Aorta (tissue), 5 donors: ENCODE results near the gene ANKRD16. TPM values are rescaled to one million over a fixed set of nuclear protein-coding genes. Genes with fewer than 3 reads are reported as not detected.
"Not testable (repeated sequence)": the region's sequence is repeated elsewhere in the genome, so short reads cannot be mapped to it uniquely, and the experiment has no call there.

Source experiments
- ATAC-seq: fragments of 200-7000 bp; cut with Tn5 transposase; one replicate; pipeline ENCODE4 v1.9.1; 2022; ENCODE audit warnings: moderate library complexity; ENCODE audit not compliant: low FRiP score
- DNase-seq, 2 donors: peaks; one replicate each; pipeline ENCODE4 v3.0.0-alpha.2; 2020
- H3K27ac ChIP-seq, 2 donors: one replicate each; pipeline ENCODE4 v1.5.1; 2013; ENCODE audit warnings: low read length in 2 of 2, mild to moderate bottlenecking in 2 of 2, moderate library complexity in 2 of 2, control low read depth in 1 of 2, inconsistent platforms in 1 of 2, low read depth in 1 of 2
- H3K27me3 ChIP-seq, 2 donors: one replicate each; pipeline ENCODE4 v1.6.1; 2013; ENCODE audit warnings: control low read depth in 1 of 2, low read length in 1 of 2, mild to moderate bottlenecking in 1 of 2, moderate library complexity in 1 of 2; ENCODE audit not compliant: insufficient read depth in 2 of 2, control insufficient read depth in 1 of 2
- H3K36me3 ChIP-seq, 2 donors: one replicate each; pipeline ENCODE4 v1.6.1; 2013; ENCODE audit warnings: control low read depth in 1 of 2, low read length in 1 of 2, mild to moderate bottlenecking in 1 of 2; ENCODE audit not compliant: insufficient read depth in 2 of 2, control insufficient read depth in 1 of 2
- H3K4me1 ChIP-seq, 2 donors: one replicate each; pipeline ENCODE4 v1.6.1; 2013; ENCODE audit warnings: low read length in 2 of 2, control low read depth in 1 of 2, mild to moderate bottlenecking in 1 of 2, moderate library complexity in 1 of 2; ENCODE audit not compliant: insufficient read depth in 2 of 2, control insufficient read depth in 1 of 2
- H3K4me3 ChIP-seq, 2 donors: one replicate each; pipeline ENCODE4 v1.5.1; 2013; ENCODE audit warnings: low read length in 2 of 2, control low read depth in 1 of 2, mild to moderate bottlenecking in 1 of 2
- H3K9me3 ChIP-seq: one replicate; pipeline ENCODE4 v1.6.1; 2013; ENCODE audit warnings: mild to moderate bottlenecking, low read length; ENCODE audit not compliant: control insufficient read depth
- WGBS, 2 donors: extraction: QIAGEN DNeasy Blood & Tissue Kit; methylation state at CpG; one replicate each; pipeline ENCODE4 v1.1.7; 2013; 5-methylcytosine and 5-hydroxymethylcytosine counted together
- intact Hi-C, 2 donors: fragments of 100-400 bp; cut with DNase I; formaldehyde crosslinking; loops; one replicate each; pipeline versions ENCODE4 v1.14.2 to v1.15.0; 2022
- polyA plus RNA-seq, 2 donors: library from polyadenylated mRNA; stranded (reverse); fragments of 200-250 nt; gene quantifications; one replicate each; pipeline ENCODE4 v1.2.3, GENCODE V29; 2013
- total RNA-seq, 2 donors: library from RNA; stranded (reverse); fragmentation: NEBNext Ultra II Directional; extraction: Animal tissue kit (Norgen Biotek cat#: 25700); gene quantifications; one replicate each; pipeline ENCODE4 v1.2.1, GENCODE V29; 2021
- donor health status: healthy with polysubstance abuse.
- donor health status: Bipolar disorder and iron deficiency.
- donor health status: DM: no; HTN: no; CAD: no.
- donor health status: DM: no; HTN: no; CAD: no.
- donor health status: DM: yes; HTN: yes; CAD: no.

Gene ANKRD16
- total and polyA plus RNA-seq, 4 donors: 4.6 to 8.8 (median 6.4) TPM

- DNase-seq (no peak), ATAC-seq (no peak)
- 90% methylated on average over 5 of the region's 5 CpGs for WGBS, 2 donors
- Histone ChIP-seq H3K4me1 (no peaks in the 10 kb centered on the region), H3K4me3 (no peak overlapping the region), H3K9me3 (no peaks in the 10 kb centered on the region), H3K36me3 (no peaks in the 10 kb centered on the region), H3K27ac (no peak overlapping the region), H3K27me3 (no peaks in the 10 kb centered on the region)
- intact Hi-C loops: no loop called here
These were observed 4.1 kb downstream of the ANKRD16 start for GRCh38 chr10:5885619-5886018.

GRCh38 chr10:5882961-5883360, 6.7 kb downstream of the ANKRD16 start:
- Histone ChIP-seq H3K4me3 (no peak overlapping the region), H3K27me3 (no peaks in the 10 kb centered on the region), H3K36me3 (no peaks in the 10 kb centered on the region), H3K9me3 (no peaks in the 10 kb centered on the region), H3K27ac (no peak overlapping the region), H3K4me1 (no peaks in the 10 kb centered on the region)
- no peak for ATAC-seq
- 47 to 75% methylated on average over 8 of the region's 8 CpGs for WGBS, 2 donors
- DNase-seq: no peak
- intact Hi-C loops: no loop called here

DNA sequence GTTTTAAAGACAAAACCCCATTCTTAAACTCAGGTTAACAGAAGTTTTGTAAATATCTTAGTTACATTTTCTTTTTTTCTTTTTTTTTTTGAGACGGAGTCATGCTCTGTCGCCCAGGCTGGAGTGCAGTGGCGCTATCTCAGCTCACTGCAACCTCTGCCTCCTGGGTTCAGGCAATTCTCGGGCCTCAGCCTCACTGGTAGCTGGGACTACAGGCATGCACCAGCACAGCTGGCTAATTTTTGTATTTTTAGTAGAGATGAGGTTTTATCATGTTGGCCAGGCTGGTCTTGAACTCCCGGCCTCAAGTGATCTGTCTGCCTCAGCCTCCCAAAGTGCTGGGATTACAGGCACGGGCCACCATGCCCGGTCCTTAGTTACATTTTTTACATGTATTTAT, 12.7 kb downstream of the ANKRD16 start:
- not testable (repeated sequence) for H3K4me1 ChIP-seq, ATAC-seq, DNase-seq, H3K36me3 ChIP-seq, H3K4me3 ChIP-seq, H3K27ac ChIP-seq, H3K27me3 ChIP-seq, H3K9me3 ChIP-seq
- intact Hi-C loops: loop anchor here (10.0 kb wide), 3 partner anchors 192 to 1062 kb away; partner anchors contain the start of gene TASOR2 (in 2 of the 2)
- 90 to 92% methylated on average over 7 of the region's 7 CpGs for WGBS, 2 donors

DNA sequence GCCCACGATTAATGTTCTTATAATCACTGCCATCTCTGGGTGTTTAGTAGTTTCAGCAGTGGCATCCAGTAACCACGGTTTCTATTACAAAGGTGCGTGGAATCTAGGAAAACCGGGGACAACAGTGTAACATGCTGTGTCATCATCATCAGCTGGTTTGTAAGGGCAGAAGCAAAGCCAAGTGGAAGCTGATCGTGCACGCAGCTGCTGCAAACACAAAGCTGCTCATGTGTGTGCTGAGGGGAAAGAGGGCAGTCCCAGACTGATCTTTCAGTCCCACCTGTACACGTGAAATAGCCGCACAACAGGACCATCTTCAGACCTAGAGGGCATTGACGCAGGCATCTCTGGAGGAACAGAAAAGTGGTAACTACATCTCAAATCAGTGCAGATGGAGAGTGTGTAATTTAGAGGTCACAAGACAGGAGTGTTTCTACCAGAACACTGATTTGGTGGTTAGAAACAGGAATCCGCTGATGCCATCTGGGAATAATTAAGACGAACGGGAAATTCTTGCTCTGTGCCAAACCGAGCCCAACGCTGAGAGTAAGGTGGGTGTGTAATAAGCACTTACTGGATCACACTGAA, 13.4 kb downstream of the ANKRD16 start:
- H3K27me3 ChIP-seq: no peaks in the 10 kb centered on the region
- intact Hi-C loops: loop anchor here (10.0 kb wide), 3 partner anchors 191 to 1061 kb away; partner anchors contain the start of gene TASOR2 (in 2 of the 2)
- peaks cover 2 to 7% of the 10 kb centered on the region in 2 donors for H3K36me3 ChIP-seq
- DNase-seq: no peak
- no peaks in the 10 kb centered on the region for H3K9me3 ChIP-seq
- no peak overlapping the region for H3K27ac ChIP-seq
- 67 to 68% methylated on average over 14 of the region's 14 CpGs for WGBS, 2 donors
- no peaks in the 10 kb centered on the region for H3K4me1 ChIP-seq
- no peak overlapping the region for H3K4me3 ChIP-seq
- ATAC-seq: no peak

DNA sequence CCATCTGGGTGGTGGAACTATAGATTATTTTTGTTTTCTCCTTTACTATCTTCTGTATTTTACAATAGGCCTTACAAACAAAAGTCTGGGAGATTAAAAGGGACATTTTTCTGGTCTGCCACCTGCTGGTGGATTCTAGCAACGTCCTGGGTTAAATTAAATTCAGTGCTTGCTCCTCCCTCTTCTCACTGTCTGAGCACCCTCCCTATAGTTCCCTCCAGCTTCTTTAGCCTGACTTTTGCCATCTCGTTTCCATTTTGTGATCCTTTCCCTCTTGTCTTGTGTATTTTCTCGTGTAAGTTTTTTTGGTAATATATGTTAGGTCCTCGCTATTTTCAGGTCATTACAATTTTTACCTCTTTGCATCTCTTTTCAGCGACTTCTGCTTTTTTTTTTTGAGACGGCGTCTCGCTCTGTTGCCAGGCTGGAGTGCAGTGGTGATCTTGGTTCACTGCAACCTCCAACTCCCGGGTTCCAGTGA, 16.1 kb downstream of the ANKRD16 start:
- H3K4me3 ChIP-seq: no peak overlapping the region
- H3K36me3 ChIP-seq: peaks cover 2 to 7% of the 10 kb centered on the region in 2 donors
- no peak overlapping the region for H3K27ac ChIP-seq
- ATAC-seq (peak; percentile 88), DNase-seq (peak in 1 of 2 donors; percentile 70)
- WGBS, 2 donors: 48 to 54% methylated on average over 9 of the region's 9 CpGs
- H3K9me3 ChIP-seq: no peaks in the 10 kb centered on the region
- H3K27me3 ChIP-seq: no peaks in the 10 kb centered on the region
- intact Hi-C loops: loop anchor here (5.0 to 10.0 kb wide), 4 partner anchors 61 to 1059 kb away; partner anchors contain the start of genes TASOR2 (in 2 of the 2) and GDI2 (in 1 of the 2)
- H3K4me1 ChIP-seq: no peaks in the 10 kb centered on the region

DNA sequence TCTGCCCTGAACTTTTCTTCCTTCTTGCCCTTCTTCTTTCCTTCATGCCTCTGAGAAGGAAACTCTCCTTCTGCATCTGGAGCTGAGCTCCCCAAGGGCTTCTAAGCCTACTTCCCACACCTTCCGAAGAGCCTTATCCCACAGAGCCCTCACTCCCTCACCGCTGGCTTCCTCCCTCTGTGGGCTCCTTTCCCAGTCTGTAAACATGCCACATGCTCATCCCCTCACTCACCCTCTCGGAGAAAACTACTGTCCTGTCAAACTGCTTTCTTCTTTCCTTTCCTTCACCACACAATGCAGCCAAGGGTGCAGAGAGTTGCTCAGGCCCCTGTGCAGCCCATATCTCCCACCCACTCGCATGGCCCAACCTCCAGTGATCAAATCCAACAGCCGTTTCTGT, 18.1 kb downstream of the ANKRD16 start:
- Histone ChIP-seq H3K27me3 (no peaks in the 10 kb centered on the region), H3K36me3 (peaks cover 0 to 5% of the 10 kb centered on the region in 2 donors), H3K4me3 (no peak overlapping the region), H3K27ac (no peak overlapping the region), H3K9me3 (no peaks in the 10 kb centered on the region), H3K4me1 (no peaks in the 10 kb centered on the region)
- ATAC-seq (no peak), DNase-seq (no peak)
- intact Hi-C loops: loop anchor here (5.0 to 10.0 kb wide), 4 partner anchors 59 to 1057 kb away; partner anchors contain the start of genes TASOR2 (in 2 of the 2) and GDI2 (in 1 of the 2)
- 80% methylated on average over 5 of the region's 5 CpGs for WGBS, 2 donors

DNA sequence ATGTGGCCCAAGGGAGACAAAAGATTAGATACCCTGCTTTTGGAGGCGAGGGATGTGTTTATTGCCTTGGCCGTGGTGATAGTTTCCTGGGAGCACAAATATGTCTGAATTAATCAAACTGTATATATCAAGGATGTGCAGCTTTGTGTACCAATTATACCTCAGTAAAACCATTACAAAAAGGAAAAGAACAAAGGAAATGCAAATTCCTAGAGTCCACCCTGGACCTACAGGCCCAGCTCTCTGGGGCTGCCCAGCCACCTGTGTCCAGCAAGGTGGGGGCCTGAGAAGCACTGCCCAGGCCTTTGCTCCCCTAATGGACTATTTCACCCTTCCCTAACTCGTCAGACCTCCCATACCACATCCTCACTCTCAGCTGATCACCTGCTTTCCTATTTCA, 20.5 kb downstream of the ANKRD16 start:
- no peaks in the 10 kb centered on the region for H3K27me3 ChIP-seq
- ATAC-seq: no peak

GRCh38 chr10:5868383-5868782, 21.3 kb downstream of the ANKRD16 start:
- WGBS, 2 donors: 90 to 97% methylated on average over 8 of the region's 8 CpGs
- ATAC-seq, H3K36me3 ChIP-seq, H3K4me3 ChIP-seq, H3K9me3 ChIP-seq, H3K27me3 ChIP-seq, DNase-seq, H3K4me1 ChIP-seq, intact Hi-C loops, H3K27ac ChIP-seq: not testable (repeated sequence)

More for the DNA sequence above, 20.5 kb downstream of the ANKRD16 start:
- 92 to 94% methylated on average over 3 of the region's 3 CpGs for WGBS, 2 donors
- DNase-seq: no peak
- H3K4me1 ChIP-seq: no peaks in the 10 kb centered on the region
- H3K36me3 ChIP-seq: no peaks in the 10 kb centered on the region
- no peaks in the 10 kb centered on the region for H3K9me3 ChIP-seq
- H3K4me3 ChIP-seq: no peak overlapping the region
- no peak overlapping the region for H3K27ac ChIP-seq
- intact Hi-C loops: no loop called here

DNA sequence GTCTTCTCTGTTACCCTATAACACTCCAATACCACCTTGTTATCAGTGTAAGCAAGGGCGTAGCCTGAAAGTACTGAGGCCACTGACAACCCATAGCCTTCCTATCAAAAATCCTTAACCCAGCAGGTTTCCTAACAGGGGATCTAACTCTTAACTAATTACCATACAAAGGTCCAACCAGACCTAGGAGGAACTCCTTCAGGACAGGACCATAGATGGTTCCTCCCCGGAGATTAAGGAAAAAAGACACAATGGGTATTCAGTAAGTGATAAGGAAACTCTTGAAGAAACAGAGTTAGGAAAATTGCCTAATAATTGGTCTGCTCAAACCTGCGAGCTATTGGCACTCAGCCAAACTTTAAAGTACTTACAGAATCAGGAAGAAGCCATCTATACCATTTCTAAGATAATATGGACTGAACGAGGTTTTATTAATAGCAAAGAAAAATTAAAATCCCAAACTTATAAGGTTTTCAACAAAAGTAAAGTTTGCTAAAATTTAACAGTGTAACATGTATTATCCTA, 22.5 kb downstream of the ANKRD16 start:
- DNase-seq, ATAC-seq, H3K9me3 ChIP-seq, intact Hi-C loops, H3K4me1 ChIP-seq, H3K36me3 ChIP-seq, H3K4me3 ChIP-seq, H3K27me3 ChIP-seq, H3K27ac ChIP-seq: not testable (repeated sequence)
- whole genome bisulfite sequencing, 2 donors: 66 to 69% methylated on average over 4 of the region's 4 CpGs
